ENCODE data around the gene MALRD1.
"Not testable (repeated sequence)": the region's sequence is repeated elsewhere in the genome, so short reads cannot be mapped to it uniquely, and the experiment has no call there.

MALRD1 gene

DNA sequence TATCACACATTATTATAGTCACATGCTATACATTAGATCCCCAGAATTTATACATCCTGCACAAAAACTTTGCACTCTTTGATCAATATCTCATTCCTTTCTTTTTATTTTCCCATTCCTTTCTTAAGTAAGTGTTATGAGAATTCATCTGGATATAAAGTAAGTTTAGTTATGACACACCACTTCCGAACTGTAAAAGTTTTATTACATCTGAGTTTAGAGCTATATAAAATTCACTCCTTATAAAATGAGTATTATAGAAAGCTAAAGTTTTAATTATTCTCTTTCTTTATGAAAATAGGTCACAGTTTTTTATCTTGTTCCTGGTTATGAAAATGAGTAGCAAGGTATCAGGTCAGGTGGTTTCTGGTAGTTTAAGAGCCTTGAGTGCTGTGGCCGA, 683.0 kb downstream of the MALRD1 start:
- no peak overlapping the region for H3K4me3 Mint-ChIP-seq
- DNase-seq (no peak), ATAC-seq (replicated peaks) (no peak)
- H3K36me3 Mint-ChIP-seq (ENCODE audit: insufficient read depth) = no peaks in the 10 kb centered on the region
- H3K27ac Mint-ChIP-seq = no peak overlapping the region
- no peaks in the 10 kb centered on the region for H3K4me1 Mint-ChIP-seq (ENCODE audit: low read depth in 2 of 2)
- no peaks in the 10 kb centered on the region for H3K27me3 Mint-ChIP-seq
- peaks cover 7 to 9% of the 10 kb centered on the region in 2 donors for H3K9me3 Mint-ChIP-seq

- Mint-ChIP-seq H3K36me3 (ENCODE audit: insufficient read depth) (no peaks in the 10 kb centered on the region), H3K27me3 (no peaks in the 10 kb centered on the region), H3K9me3 (peaks cover 3 to 7% of the 10 kb centered on the region in 2 donors), H3K4me1 (ENCODE audit: low read depth in 2 of 2) (no peaks in the 10 kb centered on the region), H3K27ac (no peak overlapping the region), H3K4me3 (no peak overlapping the region)
- DNase-seq = no peak
- no peak for ATAC-seq (replicated peaks)
These were observed 689.8 kb downstream of the MALRD1 start for GRCh38 chr10:19738440-19738839.

GRCh38 chr10:19739232-19739631, 690.6 kb downstream of the MALRD1 start:
- H3K27ac Mint-ChIP-seq; DNase-seq; ATAC-seq (replicated peaks); H3K27me3 Mint-ChIP-seq; H3K4me3 Mint-ChIP-seq; H3K36me3 Mint-ChIP-seq (ENCODE audit: insufficient read depth); H3K4me1 Mint-ChIP-seq (ENCODE audit: low read depth in 2 of 2); H3K9me3 Mint-ChIP-seq: not testable (repeated sequence)

- not testable (repeated sequence) for H3K27me3 Mint-ChIP-seq; ATAC-seq (replicated peaks); H3K4me1 Mint-ChIP-seq (ENCODE audit: low read depth in 2 of 2); H3K4me3 Mint-ChIP-seq; H3K36me3 Mint-ChIP-seq (ENCODE audit: insufficient read depth); H3K9me3 Mint-ChIP-seq; H3K27ac Mint-ChIP-seq; DNase-seq
These were observed 693.5 kb downstream of the MALRD1 start for GRCh38 chr10:19742144-19742543.

DNA sequence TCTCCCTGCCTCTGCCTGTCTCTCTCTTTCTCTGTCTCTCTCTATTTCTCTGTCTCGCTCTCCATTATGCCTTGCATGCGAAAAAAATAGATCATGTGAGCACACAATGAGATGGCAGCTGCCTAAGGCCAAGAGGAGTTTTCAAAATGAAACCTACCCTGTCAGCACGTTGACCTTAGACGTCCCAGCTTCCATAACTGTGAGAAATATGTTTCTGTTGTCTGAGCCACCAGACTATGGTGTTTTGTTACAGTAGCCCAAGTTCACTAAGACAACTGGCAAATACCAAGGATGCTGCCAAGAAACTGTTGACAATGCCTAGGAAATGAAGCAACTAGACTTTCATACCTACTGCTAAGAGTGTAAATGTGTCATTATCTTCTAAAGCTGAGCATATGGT, 697.1 kb downstream of the MALRD1 start:
- Mint-ChIP-seq H3K27ac (no peak overlapping the region), H3K9me3 (peaks cover 3 to 6% of the 10 kb centered on the region in 2 donors), H3K36me3 (ENCODE audit: insufficient read depth) (no peaks in the 10 kb centered on the region), H3K4me3 (no peak overlapping the region), H3K4me1 (ENCODE audit: low read depth in 2 of 2) (no peaks in the 10 kb centered on the region), H3K27me3 (no peaks in the 10 kb centered on the region)
- no peak for DNase-seq
- no peak for ATAC-seq (replicated peaks)

GRCh38 chr10:19749185-19749729, 700.7 kb downstream of the MALRD1 start:
- no peak overlapping the region for H3K4me3 Mint-ChIP-seq
- no peaks in the 10 kb centered on the region for H3K27me3 Mint-ChIP-seq
- H3K36me3 Mint-ChIP-seq (ENCODE audit: insufficient read depth) = no peaks in the 10 kb centered on the region
- H3K27ac Mint-ChIP-seq = no peak overlapping the region
- H3K4me1 Mint-ChIP-seq (ENCODE audit: low read depth in 2 of 2) = no peaks in the 10 kb centered on the region
- ATAC-seq (replicated peaks) (no peak), DNase-seq (no peak)
- H3K9me3 Mint-ChIP-seq = peaks cover 3 to 6% of the 10 kb centered on the region in 2 donors

DNA sequence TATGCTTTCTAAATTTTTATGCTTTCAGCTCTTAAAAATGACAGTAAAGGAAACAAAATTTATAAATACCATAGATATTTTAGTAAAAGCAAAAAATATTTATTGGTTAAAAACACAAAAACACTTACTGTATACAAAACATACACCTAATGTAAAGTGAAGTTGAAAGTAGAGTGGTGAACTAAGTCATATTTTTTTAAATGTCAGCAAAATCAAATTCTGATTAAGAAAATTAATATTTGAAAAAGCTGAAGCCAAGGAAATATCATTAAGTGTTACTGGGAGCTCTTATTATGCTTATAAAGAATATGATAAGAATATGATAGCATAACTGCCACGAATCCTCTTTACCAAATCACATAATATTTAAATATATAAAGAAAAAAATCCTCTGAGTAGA, 702.4 kb downstream of the MALRD1 start:
- DNase-seq (no peak), ATAC-seq (replicated peaks) (no peak)
- no peaks in the 10 kb centered on the region for H3K27me3 Mint-ChIP-seq
- no peak overlapping the region for H3K27ac Mint-ChIP-seq
- no peaks in the 10 kb centered on the region for H3K4me1 Mint-ChIP-seq (ENCODE audit: low read depth in 2 of 2)
- no peak overlapping the region for H3K4me3 Mint-ChIP-seq
- H3K36me3 Mint-ChIP-seq (ENCODE audit: insufficient read depth) = no peaks in the 10 kb centered on the region
- peaks cover 0 to 2% of the 10 kb centered on the region in 2 donors for H3K9me3 Mint-ChIP-seq

DNA sequence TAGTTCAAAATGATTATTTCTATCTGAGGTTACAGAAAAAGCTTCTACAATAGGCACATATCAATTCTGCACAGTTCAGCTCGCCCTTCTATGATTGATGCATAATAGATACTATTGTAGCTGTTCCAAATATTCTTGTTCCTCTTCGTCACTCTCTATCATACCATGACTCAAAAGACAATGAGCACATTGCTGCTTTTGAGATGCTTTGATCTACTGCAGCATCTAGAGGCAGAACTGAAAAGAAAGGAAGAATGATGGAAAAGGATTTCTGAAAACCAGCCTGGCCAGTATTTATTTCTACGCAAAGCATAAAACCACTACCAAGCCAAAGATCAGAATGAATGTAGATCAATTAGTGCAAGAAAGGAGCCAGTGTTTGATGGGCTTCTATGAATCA, 708.3 kb downstream of the MALRD1 start:
- ATAC-seq (replicated peaks) (no peak), DNase-seq (no peak)
- Mint-ChIP-seq H3K27ac (no peak overlapping the region), H3K9me3 (peaks cover 0 to 5% of the 10 kb centered on the region in 2 donors), H3K4me3 (no peak overlapping the region), H3K36me3 (ENCODE audit: insufficient read depth) (no peaks in the 10 kb centered on the region), H3K4me1 (ENCODE audit: low read depth in 2 of 2) (no peaks in the 10 kb centered on the region), H3K27me3 (no peaks in the 10 kb centered on the region)

DNA sequence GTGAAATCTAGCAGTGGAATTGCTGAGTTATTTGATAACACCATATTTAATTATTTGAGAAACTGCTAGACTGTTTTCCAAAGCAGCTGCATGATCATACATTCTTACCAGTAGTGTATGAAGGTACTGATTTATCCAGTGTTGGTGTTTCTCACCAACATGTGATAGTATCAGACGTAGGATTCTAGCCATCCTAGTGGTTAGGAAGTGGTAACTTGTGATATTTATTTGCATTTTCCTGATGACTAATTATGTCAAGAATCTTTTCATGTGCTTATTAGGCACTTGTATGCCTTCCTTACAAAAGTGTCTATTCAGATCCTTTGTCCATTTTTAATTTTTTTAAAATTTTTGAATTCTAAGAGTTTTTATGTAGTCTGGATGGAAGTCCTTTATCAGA, 713.4 kb downstream of the MALRD1 start:
- no peaks in the 10 kb centered on the region for H3K4me1 Mint-ChIP-seq (ENCODE audit: low read depth in 2 of 2)
- no peaks in the 10 kb centered on the region for H3K36me3 Mint-ChIP-seq (ENCODE audit: insufficient read depth)
- no peak for ATAC-seq (replicated peaks)
- no peaks in the 10 kb centered on the region for H3K27me3 Mint-ChIP-seq
- H3K9me3 Mint-ChIP-seq = peaks cover 0 to 3% of the 10 kb centered on the region in 2 donors
- no peak overlapping the region for H3K27ac Mint-ChIP-seq
- H3K4me3 Mint-ChIP-seq = no peak overlapping the region
- no peak for DNase-seq

GRCh38 chr10:19764111-19764510, 715.5 kb downstream of the MALRD1 start:
- Mint-ChIP-seq H3K4me1 (ENCODE audit: low read depth in 2 of 2) (no peaks in the 10 kb centered on the region), H3K9me3 (peaks cover 0 to 5% of the 10 kb centered on the region in 2 donors), H3K27ac (no peak overlapping the region), H3K4me3 (no peak overlapping the region), H3K36me3 (ENCODE audit: insufficient read depth) (no peaks in the 10 kb centered on the region), H3K27me3 (no peaks in the 10 kb centered on the region)
- ATAC-seq (replicated peaks) = no peak
- no peak for DNase-seq

GRCh38 chr10:19767876-19768275, 719.3 kb downstream of the MALRD1 start:
- ATAC-seq (replicated peaks) (no peak), DNase-seq (no peak)
- Mint-ChIP-seq H3K27ac (no peak overlapping the region), H3K27me3 (no peaks in the 10 kb centered on the region), H3K4me1 (ENCODE audit: low read depth in 2 of 2) (no peaks in the 10 kb centered on the region), H3K4me3 (no peak overlapping the region), H3K9me3 (peaks cover 0 to 1% of the 10 kb centered on the region in 2 donors), H3K36me3 (ENCODE audit: insufficient read depth) (no peaks in the 10 kb centered on the region)

DNA sequence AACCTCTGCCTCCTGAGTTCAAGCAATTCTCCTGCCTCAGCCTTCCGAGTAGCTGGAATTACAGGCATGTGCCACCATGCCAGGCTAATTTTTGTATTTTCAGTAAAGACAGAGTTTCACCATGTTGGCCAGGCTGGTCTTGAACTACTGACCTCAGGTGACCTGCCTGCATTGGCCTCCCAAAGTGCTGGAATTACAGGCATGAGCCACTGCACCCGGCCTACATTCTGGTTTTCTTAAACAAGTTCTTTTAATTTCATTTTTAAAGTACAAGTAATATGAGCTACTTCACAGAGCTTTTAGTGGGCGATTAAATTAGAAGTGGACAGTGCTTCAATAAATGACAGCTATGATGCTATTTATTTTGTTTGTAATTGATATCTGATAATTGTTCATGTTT, 721.2 kb downstream of the MALRD1 start:
- not testable (repeated sequence) for H3K4me1 Mint-ChIP-seq (ENCODE audit: low read depth in 2 of 2); H3K9me3 Mint-ChIP-seq; DNase-seq; ATAC-seq (replicated peaks); H3K36me3 Mint-ChIP-seq (ENCODE audit: insufficient read depth); H3K4me3 Mint-ChIP-seq; H3K27ac Mint-ChIP-seq; H3K27me3 Mint-ChIP-seq

DNA sequence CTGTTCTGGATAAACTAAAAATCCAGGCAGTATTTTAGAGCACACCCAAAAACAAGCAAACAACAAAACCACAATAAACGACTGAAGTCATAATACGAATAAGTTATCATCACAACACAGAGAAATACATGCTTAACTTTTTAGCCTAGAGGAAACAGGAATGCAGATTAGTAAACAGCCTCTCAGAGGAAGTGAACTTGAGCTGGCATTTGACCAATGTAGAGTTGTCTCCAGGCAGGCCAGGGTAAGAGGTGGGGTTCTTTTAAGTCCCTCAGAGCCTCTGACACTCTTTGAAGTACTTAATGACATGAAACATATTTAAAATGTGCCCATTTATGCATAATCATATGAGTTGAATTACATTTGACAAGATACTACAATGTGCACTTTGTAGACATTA, 724.4 kb downstream of the MALRD1 start:
- DNase-seq = no peak
- Mint-ChIP-seq H3K4me1 (ENCODE audit: low read depth in 2 of 2) (no peaks in the 10 kb centered on the region), H3K27ac (no peak overlapping the region), H3K36me3 (ENCODE audit: insufficient read depth) (no peaks in the 10 kb centered on the region), H3K4me3 (no peak overlapping the region), H3K9me3 (peaks cover 0 to 7% of the 10 kb centered on the region in 2 donors), H3K27me3 (no peaks in the 10 kb centered on the region)
- no peak for ATAC-seq (replicated peaks)

DNA sequence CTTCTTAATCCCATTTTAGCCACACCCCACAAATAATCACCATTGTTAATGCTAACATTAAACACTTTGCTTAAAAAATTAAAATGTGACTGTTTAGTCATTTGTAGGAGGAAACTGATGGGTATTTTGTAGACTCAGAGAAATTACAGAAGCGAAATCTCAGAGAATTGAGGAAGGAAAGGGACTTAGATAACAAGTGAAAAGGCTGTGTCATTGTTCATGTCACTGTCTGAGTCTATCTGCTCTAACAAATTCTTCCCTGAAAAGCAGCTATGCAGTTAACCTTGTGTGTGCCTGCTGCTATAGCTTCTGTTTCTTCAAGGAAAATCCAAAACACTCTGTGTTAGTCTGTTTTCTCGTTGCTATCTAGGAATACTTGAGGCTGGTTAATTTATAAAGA, 726.7 kb downstream of the MALRD1 start:
- DNase-seq = no peak
- Mint-ChIP-seq H3K27ac (no peak overlapping the region), H3K27me3 (no peaks in the 10 kb centered on the region), H3K4me1 (ENCODE audit: low read depth in 2 of 2) (no peaks in the 10 kb centered on the region), H3K36me3 (ENCODE audit: insufficient read depth) (no peaks in the 10 kb centered on the region), H3K9me3 (peaks cover 0 to 6% of the 10 kb centered on the region in 2 donors), H3K4me3 (no peak overlapping the region)
- ATAC-seq (replicated peaks) = no peak

DNA sequence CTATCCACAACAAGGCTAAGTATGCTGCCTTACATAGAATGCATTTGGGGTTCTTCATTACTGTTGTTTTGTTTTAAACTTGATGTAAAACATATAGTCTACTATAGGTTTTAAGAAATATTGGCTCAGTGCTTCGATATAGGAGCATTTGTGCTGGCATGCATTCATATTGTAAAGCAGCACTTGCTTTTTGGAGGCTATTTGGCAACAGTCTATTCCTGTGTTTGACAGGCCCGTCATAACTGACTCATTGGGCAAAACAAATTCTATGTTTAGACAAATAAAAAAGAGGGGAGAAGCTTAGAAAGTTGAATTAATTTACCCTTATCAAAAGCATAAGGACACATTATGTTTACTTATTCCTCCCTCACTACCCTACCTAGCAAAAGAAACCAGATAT, 729.2 kb downstream of the MALRD1 start:
- no peak for ATAC-seq (replicated peaks)
- H3K27me3 Mint-ChIP-seq = no peaks in the 10 kb centered on the region
- no peaks in the 10 kb centered on the region for H3K36me3 Mint-ChIP-seq (ENCODE audit: insufficient read depth)
- no peak overlapping the region for H3K27ac Mint-ChIP-seq
- no peak overlapping the region for H3K4me3 Mint-ChIP-seq
- peaks cover 8 to 15% of the 10 kb centered on the region in 2 donors for H3K9me3 Mint-ChIP-seq
- no peaks in the 10 kb centered on the region for H3K4me1 Mint-ChIP-seq (ENCODE audit: low read depth in 2 of 2)
- no peak for DNase-seq
